H1 (cell line): Measurements from ENCODE around the gene TMEM51. TPM values are rescaled to one million over a fixed set of nuclear protein-coding genes. Genes with fewer than 3 reads are reported as not detected.

ENCODE experiments used
- ASH2L ChIP-seq: fragments of 200-600, 300-600 bp; sonication (generic); IDR thresholded peaks from one replicate; pipeline ENCODE4 v1.7.1; 2017; ENCODE audit warnings: low read length
- BCL11A ChIP-seq, 2 experiments: IDR thresholded peaks; one replicate each; pipeline ENCODE4 v1.6.1; 2011; ENCODE audit warnings: low read depth in 2 of 2, low read length in 2 of 2, mild to moderate bottlenecking in 2 of 2
- BRCA1 ChIP-seq: IDR thresholded peaks from 2 replicates; pipeline ENCODE4 v1.6.1; 2012; ENCODE audit warnings: low read depth, low read length, improper control_type of control experiment
- CEBPB ChIP-seq: IDR thresholded peaks from 2 replicates; pipeline ENCODE4 v1.6.1; 2012; ENCODE audit warnings: low read depth, low read length
- CHD2 ChIP-seq: IDR thresholded peaks from 2 replicates; pipeline ENCODE4 v1.6.1; 2012; ENCODE audit warnings: low read length, improper control_type of control experiment
- CHD7 ChIP-seq: fragments of 300-600 bp; sonication (generic); IDR thresholded peaks from 2 replicates; pipeline ENCODE4 v1.7.1; 2012; ENCODE audit warnings: low read length, moderate library complexity, mild to moderate bottlenecking, inconsistent platforms; ENCODE audit not compliant: insufficient replicate concordance
- CREB1 ChIP-seq: IDR thresholded peaks from 2 replicates; pipeline ENCODE4 v1.6.1; 2012; ENCODE audit warnings: inconsistent platforms
- EP300 ChIP-seq, 2 experiments: IDR thresholded peaks; 1 replicate in 1 of 2; 2 replicates in 1 of 2; pipeline ENCODE4 v1.6.1; 2011 to 2012; ENCODE audit warnings: low read depth in 2 of 2, low read length in 2 of 2, mild to moderate bottlenecking in 2 of 2, borderline replicate concordance in 1 of 2, inconsistent platforms in 1 of 2, moderate library complexity in 1 of 2
- GTF2F1 ChIP-seq: IDR thresholded peaks from 2 replicates; pipeline ENCODE4 v1.6.1; 2012; ENCODE audit warnings: low read depth, low read length, improper control_type of control experiment, borderline replicate concordance
- RBBP5 ChIP-seq: IDR thresholded peaks from 2 replicates; pipeline ENCODE4 v1.7.1; 2012; ENCODE audit warnings: low read depth, mild to moderate bottlenecking, inconsistent platforms, low read length, moderate library complexity, borderline replicate concordance
- SRF ChIP-seq: IDR thresholded peaks from 2 replicates; pipeline ENCODE4 v1.6.1; 2011; ENCODE audit warnings: mild to moderate bottlenecking, low read depth, low read length, moderate library complexity
- polyA plus RNA-seq, 7 experiments: library from polyadenylated mRNA; depleted of rRNA in 3 of 7; stranded (reverse) in 5 of 7; unstranded in 2 of 7; fragments of >200 nt in 5 of 7; fragments of 200-250 nt in 2 of 7; gene quantifications; 1 replicate in 5 of 7; 2 replicates in 1 of 7; 4 replicates in 1 of 7; pipeline versions ENCODE4 v1.2.1 to v1.2.3, GENCODE V29; 2011 to 2013; ENCODE audit warnings: missing spikeins in 2 of 7, mixed read lengths in 2 of 7
- total RNA-seq: library from RNA; stranded (reverse); fragmentation: NEBNext Ultra II Directional; extraction: Animal tissue kit (Norgen Biotek cat#: 25700); gene quantifications from 2 replicates; pipeline ENCODE4 v1.2.1, GENCODE V29; 2021

Gene TMEM51
- total and polyA plus RNA-seq, 2 of the 8 experiments (the other 6 are each of a cell fraction or from before 2014, with no cell fraction given), result 9.9 to 10.7 TPM

- TF ChIP-seq CHD7, result no peak
- TF ChIP-seq BRCA1, result no peak
- TF ChIP-seq GTF2F1, result no peak
- TF ChIP-seq EP300 (IDR thresholded peaks at IDR 0.05; ENCODE audit: borderline replicate concordance in 1 of 2, low read depth in 2 of 2, low read length in 2 of 2), result no peak
- no peak for TF ChIP-seq CREB1
- no peak for TF ChIP-seq BCL11A (IDR thresholded peaks at IDR 0.05; ENCODE audit: low read depth in 2 of 2, low read length in 2 of 2)
- no peak for TF ChIP-seq RBBP5
- no peak for TF ChIP-seq CHD2
- no peak for TF ChIP-seq ASH2L
- no peak for TF ChIP-seq SRF
- no peak for TF ChIP-seq CEBPB
- TF ChIP-seq, all 59 proteins: peak for 0
These were observed 20.5 kb downstream of the TMEM51 start (continued) for GRCh38 chr1:15173863-15174614.
